Activated gamma-delta T cell (primary cell): ENCODE results near the gene SKA3.
"Not testable (repeated sequence)": the region's sequence is repeated elsewhere in the genome, so short reads cannot be mapped to it uniquely, and the experiment has no call there.

Experiments used
- DNase-seq: peaks from one replicate; lab custom pipeline; 2025; lab: John Stamatoyannopoulos, UW
- total RNA-seq, 2 donors: gene quantifications; one replicate each; lab custom pipeline; 2026; lab: John Stamatoyannopoulos, UW

The SKA3 gene
- 0.57 to 0.82 reads per million in 2 donors for total RNA-seq

- peak; percentile 86 for DNase-seq
These were observed at the start of gene SKA3, which contains the start of gene MRPL57 for GRCh38 chr13:21176215-21176981. SKA3 (minus strand) TSS chr13:21176552; CDS start chr13:21176477, 75 bp downstream. MRPL57 (plus strand) TSS chr13:21176658; CDS start chr13:21176917, 259 bp downstream.

GRCh38 chr13:21225082-21225481, 48.7 kb upstream of the SKA3 start:
- DNase-seq = no peak

- DNase-seq = no peak
These were observed 44.9 kb upstream of the SKA3 start for GRCh38 chr13:21221268-21221667.

DNA sequence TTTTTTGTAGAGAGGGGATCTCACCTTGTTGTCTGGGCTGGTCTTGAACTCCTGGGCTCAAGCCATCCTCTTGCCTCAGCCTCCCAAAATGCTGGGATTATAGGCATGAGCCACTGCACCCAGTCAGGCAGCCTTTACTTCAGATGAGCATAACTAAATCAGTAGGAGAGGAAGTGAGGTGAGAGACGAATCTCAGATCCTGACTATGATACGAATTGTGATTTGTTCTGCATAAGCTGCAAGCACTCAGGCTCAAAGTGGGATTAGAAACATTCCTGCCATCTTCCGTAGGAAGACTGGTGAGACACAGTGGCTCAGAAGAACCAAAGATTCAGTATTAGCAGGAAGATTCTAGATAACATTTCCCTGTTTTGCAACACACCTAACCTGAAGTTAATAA, 43.4 kb upstream of the SKA3 start:
- DNase-seq = not testable (repeated sequence)

GRCh38 chr13:21219036-21219381, 42.7 kb upstream of the SKA3 start:
- DNase-seq = no peak

DNA sequence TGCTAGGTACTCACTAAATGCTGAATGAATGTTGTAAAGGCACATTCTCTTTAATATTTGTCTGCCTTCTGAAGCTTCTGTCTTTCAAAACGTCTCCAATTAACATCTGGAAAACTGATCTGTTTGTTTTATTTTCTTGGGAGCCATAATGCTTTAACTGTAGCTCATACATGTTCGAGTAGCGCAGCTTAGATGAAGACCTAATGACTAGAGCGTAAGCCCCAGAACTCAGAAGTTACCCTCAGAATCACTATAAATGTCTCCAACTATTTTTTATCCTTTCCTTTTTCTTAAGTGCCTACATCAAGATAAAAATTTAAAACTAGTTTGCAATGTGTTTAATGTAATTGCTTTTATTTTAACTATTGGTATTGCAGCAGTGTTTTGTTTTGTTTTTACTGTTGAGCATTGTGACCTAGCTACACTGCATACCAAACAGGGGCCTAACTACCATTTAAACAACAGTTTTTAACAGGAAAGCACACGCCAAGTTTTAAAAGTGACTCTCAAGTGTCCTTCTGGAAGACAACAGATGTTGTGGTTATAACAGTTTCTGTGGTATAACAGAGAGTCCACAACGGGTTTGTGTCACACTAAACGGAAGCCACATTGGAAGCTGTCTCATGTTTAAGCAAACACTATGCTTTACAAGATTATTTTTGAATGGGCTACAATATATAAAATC, 42.1 kb upstream of the SKA3 start:
- DNase-seq = no peak

DNA sequence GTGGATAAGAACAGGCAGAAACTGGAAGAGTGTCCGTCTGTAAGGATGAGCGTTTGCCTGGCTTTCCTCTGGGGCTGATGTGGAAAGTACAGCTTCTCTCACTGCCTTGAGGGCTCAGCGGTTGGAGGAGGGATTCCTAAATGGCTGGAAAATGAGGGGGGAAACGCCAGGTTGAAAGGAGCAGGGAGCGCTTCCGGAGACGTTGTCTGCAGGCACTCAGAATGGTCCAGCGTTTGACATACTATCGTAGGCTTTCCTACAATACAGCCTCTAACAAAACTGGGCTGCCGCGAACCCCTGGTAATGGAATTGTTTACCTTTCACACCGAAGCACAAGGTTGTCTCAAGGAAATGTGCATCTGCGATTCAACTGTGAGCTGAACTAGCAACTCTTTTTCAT, 40.0 kb upstream of the SKA3 start:
- DNase-seq = no peak

DNA sequence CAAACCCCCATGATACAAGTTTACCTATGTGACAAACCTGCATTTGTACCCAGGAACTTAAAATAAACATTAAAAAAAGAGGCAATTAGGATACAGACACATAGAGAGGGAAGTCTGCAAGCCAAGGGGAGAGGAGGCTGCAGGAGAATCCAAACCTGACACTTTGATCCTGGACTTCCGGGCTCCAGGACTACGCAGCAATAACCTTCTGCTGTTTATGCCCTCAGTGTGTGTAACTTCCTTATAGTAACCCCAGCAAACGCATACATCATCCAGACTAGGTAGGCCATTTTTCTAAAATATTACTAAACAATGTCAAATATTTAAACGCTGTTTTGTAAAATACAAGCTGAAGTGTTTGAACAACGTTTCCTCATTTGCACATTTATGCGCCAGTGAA, 39.1 kb upstream of the SKA3 start:
- not testable (repeated sequence) for DNase-seq

DNA sequence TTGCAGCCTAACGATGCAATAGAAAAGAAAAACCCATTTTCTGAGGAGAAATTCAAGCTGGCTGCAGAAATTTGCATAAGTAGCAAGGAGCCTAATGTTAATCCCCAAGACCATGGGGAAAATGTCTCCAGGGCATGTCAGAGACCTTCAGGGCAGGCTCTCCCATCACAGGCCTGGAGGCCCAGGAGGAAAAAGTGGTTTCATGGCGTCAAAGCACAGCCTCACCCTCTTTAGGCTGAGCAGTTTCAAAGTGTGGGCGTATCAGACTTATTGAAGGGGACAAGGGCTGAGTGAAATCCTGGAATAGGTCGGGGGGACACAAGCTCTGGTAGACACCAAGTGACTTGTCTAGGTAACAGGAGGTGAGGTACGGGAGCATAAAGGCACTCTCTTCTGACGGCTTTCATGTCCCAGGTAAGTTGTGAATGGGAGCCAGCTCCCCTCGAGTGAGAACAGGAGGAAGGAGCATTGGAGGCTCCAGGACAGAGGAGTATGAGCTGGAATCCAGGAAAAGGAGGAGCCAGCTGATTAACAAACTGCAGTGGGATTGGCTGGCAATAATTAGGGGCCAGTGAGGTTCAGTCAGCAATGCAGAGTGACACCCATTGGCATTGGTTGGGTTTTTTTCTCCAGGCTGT, 35.9 kb upstream of the SKA3 start:
- no peak for DNase-seq

DNA sequence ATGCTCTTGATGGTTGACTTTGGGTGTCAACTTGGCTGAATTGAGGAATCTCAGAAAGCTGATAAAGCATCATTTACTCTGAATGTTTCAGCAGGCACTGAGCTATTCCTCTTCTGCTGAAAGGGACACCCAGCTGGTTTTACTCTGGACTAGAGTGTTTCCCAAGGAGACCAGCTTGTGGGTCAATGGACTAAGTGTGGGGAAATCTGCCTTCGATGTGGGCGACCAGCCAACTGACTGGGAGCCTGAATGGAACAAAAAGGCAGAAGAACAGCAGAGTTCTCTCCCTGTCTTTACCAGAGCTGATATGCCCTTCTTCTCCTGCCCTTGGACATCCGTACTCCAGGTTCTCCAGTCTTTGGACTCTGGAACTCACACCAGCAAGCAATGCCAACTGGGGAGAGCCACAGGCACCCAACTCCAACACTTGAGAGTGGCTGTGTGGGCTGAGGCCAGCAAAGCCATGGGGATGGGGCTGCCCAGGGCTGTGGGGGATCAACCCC, 32.4 kb upstream of the SKA3 start:
- no peak for DNase-seq

- no peak for DNase-seq
These were observed 26.6 kb upstream of the SKA3 start for GRCh38 chr13:21202767-21203531.

GRCh38 chr13:21201456-21202190, 25.3 kb upstream of the SKA3 start:
- not testable (repeated sequence) for DNase-seq

GRCh38 chr13:21198391-21198790, 22.0 kb upstream of the SKA3 start:
- DNase-seq = not testable (repeated sequence)

DNA sequence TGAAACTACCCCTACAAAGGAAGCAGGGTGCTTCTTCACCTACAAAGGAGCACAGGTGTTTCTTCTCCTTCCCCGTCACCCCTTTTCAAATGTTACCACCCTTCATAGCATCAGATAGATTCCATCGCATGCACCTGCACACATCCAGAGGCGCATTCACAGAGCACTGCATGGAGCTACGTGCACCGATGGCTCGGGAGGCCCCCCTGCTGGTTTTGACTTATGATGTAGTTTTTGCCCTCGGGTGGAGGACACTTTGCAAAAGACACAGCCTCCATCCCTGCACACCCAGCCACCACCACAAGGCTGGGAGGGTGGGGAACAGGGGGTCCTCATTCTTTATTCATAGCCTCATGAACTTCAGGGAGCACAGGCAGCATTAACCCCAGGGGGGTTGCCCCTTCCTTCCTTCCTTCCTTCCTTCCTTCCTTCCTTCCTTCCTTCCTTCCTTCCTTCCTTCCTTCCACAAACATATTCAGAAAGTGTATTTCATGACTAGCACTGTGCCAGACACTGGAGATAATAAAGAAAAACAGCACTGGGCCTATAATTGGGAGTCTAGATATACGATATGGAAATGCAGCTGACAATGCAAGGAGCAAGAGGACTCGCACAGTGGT, 21.4 kb upstream of the SKA3 start:
- DNase-seq = not testable (repeated sequence)

DNA sequence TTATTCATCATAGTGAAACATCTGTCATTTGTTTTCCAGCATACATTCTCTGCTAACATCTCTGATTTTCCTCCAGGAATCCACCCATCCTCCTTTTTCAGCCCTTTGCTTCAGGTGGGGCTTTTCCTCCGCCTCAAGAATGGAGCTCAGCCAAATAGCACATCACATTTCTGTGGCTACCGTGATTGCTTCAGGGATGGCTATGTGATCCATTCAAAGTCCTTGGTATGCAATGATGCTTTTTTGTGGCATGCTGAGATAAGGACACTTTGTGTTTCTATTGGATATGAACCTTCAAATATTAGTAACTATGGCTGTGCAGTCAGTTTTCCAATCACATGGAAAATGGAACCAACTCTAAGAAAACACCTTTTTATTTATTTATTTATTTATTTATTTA, 18.4 kb upstream of the SKA3 start:
- DNase-seq = not testable (repeated sequence)

- not testable (repeated sequence) for DNase-seq
These were observed 10.1 kb upstream of the SKA3 start for GRCh38 chr13:21186410-21186809.

DNA sequence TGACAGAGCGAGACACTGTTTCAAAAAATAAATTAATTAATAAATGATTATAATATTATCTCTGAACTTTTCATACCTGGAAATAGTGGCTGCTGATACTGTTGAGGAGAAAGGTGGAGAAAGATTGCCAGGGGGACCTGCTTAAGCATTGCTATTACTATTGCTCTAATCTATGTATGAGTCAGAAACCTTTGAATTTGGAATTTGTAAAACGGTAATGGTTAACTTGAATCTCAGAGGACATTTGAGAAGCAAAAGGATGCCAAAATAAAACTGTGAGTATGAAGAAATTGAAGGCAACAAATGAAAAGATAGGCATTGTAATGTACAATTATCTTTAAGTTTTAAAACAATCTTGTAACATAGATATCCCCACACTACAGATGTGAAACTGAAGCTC, 5.3 kb upstream of the SKA3 start:
- no peak for DNase-seq

GRCh38 chr13:21176982-21177284, 581 bp upstream of the SKA3 start:
- DNase-seq = no peak

- DNase-seq = no peak
These were observed 617 bp downstream of the SKA3 start for GRCh38 chr13:21175656-21176214.

DNA sequence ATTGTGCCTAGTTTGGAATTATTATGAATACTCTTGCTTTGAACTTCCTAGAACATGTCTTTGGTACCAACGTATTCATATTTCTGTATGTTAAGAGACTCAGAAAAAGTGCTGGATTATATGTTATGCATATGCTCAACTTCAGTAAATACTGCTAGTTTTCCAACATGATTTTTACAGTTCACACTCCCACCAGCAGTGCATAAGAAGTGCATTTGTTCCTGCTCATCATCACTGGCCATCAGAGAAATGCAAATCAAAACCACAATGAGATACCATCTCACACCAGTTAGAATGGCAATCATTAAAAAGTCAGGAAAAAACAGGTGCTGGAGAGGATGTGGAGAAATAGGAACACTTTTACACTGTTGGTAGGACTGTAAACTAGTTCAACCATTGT, 2.6 kb downstream of the SKA3 start:
- not testable (repeated sequence) for DNase-seq

GRCh38 chr13:21171420-21171819, 4.9 kb downstream of the SKA3 start:
- DNase-seq = no peak
